Measurements from ENCODE around the gene AKAP13.

AKAP13 gene

DNA sequence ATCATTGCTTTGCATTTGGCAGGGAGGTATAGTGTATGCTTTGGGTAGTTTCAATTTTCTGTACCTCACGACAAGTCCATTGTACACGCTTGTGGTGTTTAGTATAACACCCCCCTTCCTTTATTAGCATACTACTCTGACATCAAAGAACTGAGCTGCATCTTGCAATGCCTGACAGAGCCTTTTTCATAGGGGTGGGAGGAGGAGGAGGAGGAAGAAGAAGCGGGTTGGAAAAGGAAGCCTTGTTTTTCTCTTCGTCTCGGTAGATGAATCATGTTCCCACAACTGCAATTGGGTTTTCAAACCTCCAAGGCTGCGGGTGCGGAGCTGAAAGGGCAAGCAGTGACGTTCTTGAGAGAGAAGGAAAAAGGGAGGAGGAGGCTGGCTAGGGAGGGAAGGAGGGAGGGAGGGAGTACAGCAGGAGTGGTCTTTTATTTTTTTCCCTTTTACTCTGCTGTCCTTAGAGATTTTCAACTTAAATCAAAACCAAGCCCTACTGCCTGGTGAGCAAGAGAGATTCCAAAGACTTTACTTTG, 238.6 kb downstream of the AKAP13 start (continued):
- TF ChIP-seq ZNF513 (tag by site-specific recombination; IDR thresholded peaks at IDR 0.05) (peak; percentile 56), WT1 (tag by site-specific recombination; IDR thresholded peaks at IDR 0.05) (peak; percentile 88), ZNF521 (tag by site-specific recombination; IDR thresholded peaks at IDR 0.05) (no peak)

GRCh38 chr15:85619992-85620689, 239.7 kb downstream of the AKAP13 start:
- peaks cover 29% of the 10 kb centered on the region for H3K4me1 ChIP-seq (ENCODE audit: control insufficient read depth, insufficient read depth, low read length)
- CTCF ChIA-PET = no interaction called here
- no peak overlapping the region for H3K4me3 ChIP-seq (ENCODE audit: low read depth, low read length)
- no peaks in the 10 kb centered on the region for H3K9me3 ChIP-seq (ENCODE audit: control insufficient read depth, insufficient read depth, low read depth, low read length)
- no peak overlapping the region for H3K27ac ChIP-seq (ENCODE audit: extremely low read depth, low read depth, low read length)
- POLR2A ChIA-PET = no interaction called here
- no peaks in the 10 kb centered on the region for H3K36me3 ChIP-seq (ENCODE audit: control insufficient read depth in 2 of 2, insufficient read depth in 1 of 2, low read length in 2 of 2)
- peak; percentile 17; the same call in 1 of the 2 replicates for TF ChIP-seq ZFHX2 (tag by site-specific recombination; conservative IDR thresholded peaks at IDR 0.05)
- TF ChIP-seq HOXA7 (CRISPR knock-in tag; IDR thresholded peaks at IDR 0.05; ENCODE audit: borderline replicate concordance) = no peak

- POLR2A ChIA-PET = no interaction called here
- peaks cover 29% of the 10 kb centered on the region for H3K4me1 ChIP-seq (ENCODE audit: control insufficient read depth, insufficient read depth, low read length)
These were observed 240.3 kb downstream of the AKAP13 start for GRCh38 chr15:85620690-85621049.

GRCh38 chr15:85621094-85621493, 240.7 kb downstream of the AKAP13 start:
- Histone ChIP-seq H3K4me3 (ENCODE audit: low read depth, low read length) (no peak overlapping the region), H3K27ac (ENCODE audit: extremely low read depth, low read depth, low read length) (no peak overlapping the region), H3K9me3 (ENCODE audit: control insufficient read depth, insufficient read depth, low read depth, low read length) (no peaks in the 10 kb centered on the region), H3K4me1 (ENCODE audit: control insufficient read depth, insufficient read depth, low read length) (peaks cover 29% of the 10 kb centered on the region), H3K36me3 (ENCODE audit: control insufficient read depth in 2 of 2, insufficient read depth in 1 of 2, low read length in 2 of 2) (no peaks in the 10 kb centered on the region)
- no peak for TF ChIP-seq ZNF777 (tag by site-specific recombination; IDR thresholded peaks at IDR 0.05; ENCODE audit: borderline replicate concordance)
- no peak for TF ChIP-seq ZNF558 (tag by site-specific recombination; IDR thresholded peaks at IDR 0.05)
- no peak for TF ChIP-seq KLF16 (tag by site-specific recombination; IDR thresholded peaks at IDR 0.05)
- no peak for TF ChIP-seq ZNF404 (tag by site-specific recombination; IDR thresholded peaks at IDR 0.05)
- TF ChIP-seq, protein P1, sequence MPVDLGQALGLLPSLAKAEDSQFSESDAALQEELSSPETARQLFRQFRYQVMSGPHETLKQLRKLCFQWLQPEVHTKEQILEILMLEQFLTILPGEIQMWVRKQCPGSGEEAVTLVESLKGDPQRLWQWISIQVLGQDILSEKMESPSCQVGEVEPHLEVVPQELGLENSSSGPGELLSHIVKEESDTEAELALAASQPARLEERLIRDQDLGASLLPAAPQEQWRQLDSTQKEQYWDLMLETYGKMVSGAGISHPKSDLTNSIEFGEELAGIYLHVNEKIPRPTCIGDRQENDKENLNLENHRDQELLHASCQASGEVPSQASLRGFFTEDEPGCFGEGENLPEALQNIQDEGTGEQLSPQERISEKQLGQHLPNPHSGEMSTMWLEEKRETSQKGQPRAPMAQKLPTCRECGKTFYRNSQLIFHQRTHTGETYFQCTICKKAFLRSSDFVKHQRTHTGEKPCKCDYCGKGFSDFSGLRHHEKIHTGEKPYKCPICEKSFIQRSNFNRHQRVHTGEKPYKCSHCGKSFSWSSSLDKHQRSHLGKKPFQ (tag by site-specific recombination; IDR thresholded peaks at IDR 0.05) = no peak
- ChIA-PET CTCF (no interaction called here), POLR2A (no interaction called here)

More at GRCh38 chr15:85620690-85621049, 240.3 kb downstream of the AKAP13 start:
- no peaks in the 10 kb centered on the region for H3K9me3 ChIP-seq (ENCODE audit: control insufficient read depth, insufficient read depth, low read depth, low read length)
- H3K36me3 ChIP-seq (ENCODE audit: control insufficient read depth in 2 of 2, insufficient read depth in 1 of 2, low read length in 2 of 2) = no peaks in the 10 kb centered on the region
- no peak overlapping the region for H3K27ac ChIP-seq (ENCODE audit: extremely low read depth, low read depth, low read length)
- no peak overlapping the region for H3K4me3 ChIP-seq (ENCODE audit: low read depth, low read length)
- no peak for TF ChIP-seq ZNF830 (tag by site-specific recombination; IDR thresholded peaks at IDR 0.05; ENCODE audit: low read depth)
- no peak for TF ChIP-seq ZNF302 (tag by site-specific recombination; IDR thresholded peaks at IDR 0.05; ENCODE audit: low read depth)
- TF ChIP-seq ZNF248 (tag by site-specific recombination; IDR thresholded peaks at IDR 0.05) = no peak
- no peak for TF ChIP-seq ZNF610 (tag by site-specific recombination; IDR thresholded peaks at IDR 0.05; ENCODE audit: borderline replicate concordance)
- no peak for TF ChIP-seq ZBTB8A (tag by site-specific recombination; IDR thresholded peaks at IDR 0.05)
- CTCF ChIA-PET = no interaction called here

Measured in HEK293 (cell line).